ENCODE data around the gene CFAP251. TPM values are rescaled to one million over a fixed set of nuclear protein-coding genes. Genes with fewer than 3 reads are reported as not detected.

The CFAP251 gene
- total RNA-seq, 2 experiments from 2014 or later, result 0.65 to 0.78 TPM

DNA sequence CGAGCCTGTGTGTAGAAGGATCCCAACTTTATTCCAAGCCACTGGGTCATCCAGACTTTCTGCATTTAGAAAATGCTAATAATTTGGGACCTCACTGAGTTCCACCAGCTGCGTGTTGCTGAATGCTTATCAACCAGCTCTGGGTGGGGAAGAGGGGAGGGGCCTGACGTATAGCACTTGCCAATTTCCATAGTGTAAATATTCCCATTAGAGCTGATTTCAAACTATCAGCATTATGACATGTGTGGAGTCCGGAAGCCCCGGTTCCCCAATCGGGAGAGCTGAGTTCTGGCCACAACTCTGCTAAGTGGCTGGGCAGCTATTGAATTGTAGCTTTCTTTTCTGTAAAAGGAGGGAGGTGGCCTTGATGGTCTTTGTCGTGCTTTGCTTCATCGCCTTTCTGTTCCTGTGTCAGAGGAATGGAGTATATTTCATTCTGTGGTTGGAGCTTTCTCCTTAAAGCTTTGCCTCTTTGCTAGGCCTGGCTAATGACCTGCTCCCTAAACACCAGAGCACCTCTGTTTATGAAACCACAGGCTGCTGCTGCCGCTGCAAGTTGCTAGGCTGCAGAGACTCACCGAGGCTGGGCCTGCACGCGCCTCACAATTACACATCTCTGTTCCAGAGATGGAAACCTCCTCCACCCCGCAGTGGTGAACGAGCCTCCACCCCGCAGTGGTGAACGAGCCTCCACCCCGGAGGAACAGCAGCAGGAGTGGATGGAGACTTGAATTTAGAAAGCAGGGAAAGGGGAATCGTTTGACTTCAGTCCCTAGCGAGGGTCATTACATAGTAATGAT, 95.6 kb downstream of the CFAP251 start:
- POLR2A ChIA-PET, result no interaction called here

DNA sequence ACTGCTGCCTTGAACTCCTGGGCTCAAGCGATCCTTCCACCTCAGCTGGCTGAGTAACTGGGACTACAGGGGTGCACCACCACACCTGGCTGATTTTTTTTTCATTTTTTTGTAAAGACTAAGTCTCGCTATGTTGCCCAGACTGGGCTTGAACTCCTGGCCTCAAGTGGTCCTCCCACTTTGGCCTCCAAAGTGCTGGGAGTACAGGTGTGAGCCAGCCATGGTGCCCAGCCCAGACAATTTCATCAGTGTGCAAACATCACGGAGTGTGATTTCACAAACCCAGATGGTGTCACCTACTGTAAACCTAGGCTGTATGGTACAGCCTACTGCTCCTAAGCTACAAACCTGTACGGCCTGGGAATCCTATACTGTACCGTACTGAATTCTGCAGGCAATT, 96.4 kb downstream of the CFAP251 start:
- POLR2A ChIA-PET, result no interaction called here
- CTCF ChIA-PET, result no interaction called here

More for the DNA sequence above, 95.6 kb downstream of the CFAP251 start:
- CTCF ChIA-PET, result interaction anchor here (0.8 kb wide), 1 partner anchor 14 kb away, joined by 3 read pairs; no protein-coding TSS in a partner anchor

DNA sequence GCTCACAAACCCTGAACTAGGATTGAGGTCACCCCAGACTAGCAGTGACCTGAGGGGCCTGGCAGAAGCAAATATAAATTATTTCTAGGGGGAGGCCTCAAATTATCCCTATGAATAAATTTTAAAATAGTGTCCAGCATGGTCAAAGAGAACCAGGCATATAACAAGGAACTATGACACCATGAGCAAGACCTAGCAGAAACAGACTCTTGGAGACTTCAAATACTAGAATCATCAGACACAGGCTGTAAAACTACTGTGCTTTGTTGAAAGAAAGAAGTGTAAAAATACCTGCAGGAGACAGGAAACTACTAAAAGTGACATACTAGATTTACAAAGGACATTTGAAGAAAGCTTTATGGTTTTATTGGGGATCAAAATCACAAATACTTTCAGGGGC, 100.1 kb downstream of the CFAP251 start:
- ChIA-PET POLR2A (no interaction called here), CTCF (interaction anchor here (0.9 kb wide), 1 partner anchor 100 kb away, joined by 3 read pairs; the partner anchor contains the start of gene CFAP251)

DNA sequence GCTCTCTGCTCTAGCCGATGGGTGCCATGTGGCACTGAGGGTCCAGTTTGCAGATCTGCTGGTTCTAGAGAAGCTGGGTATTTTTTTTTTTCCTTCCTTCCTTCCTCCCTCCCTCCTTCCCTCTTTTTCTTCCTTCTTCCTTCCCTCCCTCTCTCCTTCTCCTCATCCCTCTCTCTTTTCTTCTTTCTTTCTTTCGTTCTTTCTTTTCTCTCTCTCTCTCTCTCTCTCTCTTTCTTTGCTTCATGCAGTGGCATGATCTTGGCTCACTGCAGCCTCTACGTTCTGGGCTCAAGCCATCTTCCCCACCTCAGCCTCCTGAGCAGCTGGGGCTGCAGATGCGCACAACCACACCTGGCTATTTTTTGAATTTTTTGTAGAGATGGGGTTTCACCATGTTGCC, 100.5 kb downstream of the CFAP251 start:
- CTCF ChIA-PET, result interaction anchor here (0.9 kb wide), 1 partner anchor 101 kb away, joined by 3 read pairs; the partner anchor contains the start of gene CFAP251

DNA sequence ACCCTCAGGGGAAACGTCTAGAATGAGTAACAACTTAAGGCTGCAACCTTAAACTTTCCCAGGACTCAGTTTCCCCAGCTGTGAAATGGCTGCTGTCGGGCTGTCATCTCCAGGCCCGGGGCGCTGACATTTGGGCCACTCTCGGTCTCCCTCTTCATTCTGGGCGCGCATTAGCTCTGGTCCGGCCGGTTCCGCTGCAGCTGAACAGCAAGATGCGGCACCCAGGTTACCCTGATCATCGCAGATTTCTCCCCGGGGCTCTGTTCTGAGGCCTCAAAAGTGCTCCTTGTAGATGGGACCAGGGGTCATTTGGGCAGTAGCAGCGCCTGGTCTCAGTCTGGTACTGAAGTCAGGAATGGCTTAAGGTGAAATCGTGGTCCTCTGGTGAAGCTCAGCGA, 102.4 kb downstream of the CFAP251 start:
- ChIA-PET CTCF (interaction anchor here (1.4 kb wide), 1 partner anchor 30 kb away, joined by 3 read pairs; no protein-coding TSS in a partner anchor), POLR2A (no interaction called here)

More for the DNA sequence above, 100.5 kb downstream of the CFAP251 start:
- POLR2A ChIA-PET, result no interaction called here

DNA sequence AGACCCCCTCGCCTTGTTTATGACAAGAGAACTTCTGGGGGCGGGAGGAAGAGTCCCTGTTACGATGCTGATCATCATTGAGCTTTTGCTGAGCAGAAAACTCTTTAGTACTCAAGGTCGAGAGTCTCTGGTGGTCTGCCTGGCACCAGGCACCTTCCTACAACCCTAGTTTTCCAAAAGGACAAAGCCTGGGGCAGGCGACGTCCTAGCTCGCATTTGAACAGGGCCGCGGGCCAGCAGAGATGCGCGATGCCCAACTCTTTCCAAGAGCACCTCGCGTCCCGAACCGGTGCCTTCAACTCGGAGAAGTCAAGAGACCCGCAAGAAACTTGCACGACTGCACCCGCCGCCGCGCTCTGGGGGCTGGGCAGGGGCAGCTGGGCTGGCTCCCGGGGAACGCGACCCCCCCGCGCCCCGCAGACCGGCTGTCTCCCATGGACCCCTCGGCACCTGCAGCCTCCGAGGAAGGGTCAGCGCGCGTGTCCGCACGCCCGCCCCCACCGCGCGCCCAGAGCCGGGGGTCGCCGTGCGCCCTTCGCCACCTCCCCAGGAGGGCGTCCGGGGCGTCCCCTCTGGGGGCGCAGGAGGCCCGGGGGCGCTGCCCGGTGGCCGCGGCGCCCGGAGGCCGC, 102.9 kb downstream of the CFAP251 start:
- POLR2A ChIA-PET, result no interaction called here
- CTCF ChIA-PET, result interaction anchor here (1.4 kb wide), 1 partner anchor 30 kb away, joined by 3 read pairs; no protein-coding TSS in a partner anchor

DNA sequence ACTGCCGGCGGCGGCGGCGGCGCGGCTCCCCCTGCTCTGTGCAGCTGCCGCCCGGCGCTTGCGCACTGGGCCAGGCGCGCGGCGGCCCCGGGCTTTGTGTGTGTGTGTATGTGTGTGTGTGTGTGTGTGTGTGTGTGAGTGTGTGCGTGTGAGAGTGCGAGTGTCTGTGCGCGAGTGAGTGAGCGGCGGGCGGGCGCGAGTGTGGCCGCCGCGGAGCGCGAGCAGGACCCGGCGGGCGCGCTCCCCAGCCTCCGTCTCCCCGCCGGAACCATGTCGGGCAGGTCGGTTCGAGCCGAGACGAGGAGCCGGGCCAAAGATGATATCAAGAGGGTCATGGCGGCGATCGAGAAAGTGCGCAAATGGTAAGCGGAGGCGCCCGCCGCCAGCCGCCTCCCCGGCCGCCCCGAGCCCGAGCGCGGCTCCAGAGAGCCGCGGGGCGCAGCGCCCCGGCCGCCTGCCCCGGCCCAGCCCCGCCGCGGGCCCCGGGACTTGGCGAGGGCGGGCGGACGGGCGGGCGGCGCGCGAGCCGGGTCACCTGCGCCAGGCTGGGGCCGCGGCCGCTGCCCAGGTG, 103.5 kb downstream of the CFAP251 start, which contains the start of gene BCL7A:
TSS of gene BCL7A (plus strand) at position 63 of the 571 bp plus-strand sequence. CDS start at position 271, 208 bp downstream.
- ChIA-PET POLR2A (no interaction called here), CTCF (interaction anchor here (1.4 kb wide), 1 partner anchor 31 kb away, joined by 3 read pairs; no protein-coding TSS in a partner anchor)

DNA sequence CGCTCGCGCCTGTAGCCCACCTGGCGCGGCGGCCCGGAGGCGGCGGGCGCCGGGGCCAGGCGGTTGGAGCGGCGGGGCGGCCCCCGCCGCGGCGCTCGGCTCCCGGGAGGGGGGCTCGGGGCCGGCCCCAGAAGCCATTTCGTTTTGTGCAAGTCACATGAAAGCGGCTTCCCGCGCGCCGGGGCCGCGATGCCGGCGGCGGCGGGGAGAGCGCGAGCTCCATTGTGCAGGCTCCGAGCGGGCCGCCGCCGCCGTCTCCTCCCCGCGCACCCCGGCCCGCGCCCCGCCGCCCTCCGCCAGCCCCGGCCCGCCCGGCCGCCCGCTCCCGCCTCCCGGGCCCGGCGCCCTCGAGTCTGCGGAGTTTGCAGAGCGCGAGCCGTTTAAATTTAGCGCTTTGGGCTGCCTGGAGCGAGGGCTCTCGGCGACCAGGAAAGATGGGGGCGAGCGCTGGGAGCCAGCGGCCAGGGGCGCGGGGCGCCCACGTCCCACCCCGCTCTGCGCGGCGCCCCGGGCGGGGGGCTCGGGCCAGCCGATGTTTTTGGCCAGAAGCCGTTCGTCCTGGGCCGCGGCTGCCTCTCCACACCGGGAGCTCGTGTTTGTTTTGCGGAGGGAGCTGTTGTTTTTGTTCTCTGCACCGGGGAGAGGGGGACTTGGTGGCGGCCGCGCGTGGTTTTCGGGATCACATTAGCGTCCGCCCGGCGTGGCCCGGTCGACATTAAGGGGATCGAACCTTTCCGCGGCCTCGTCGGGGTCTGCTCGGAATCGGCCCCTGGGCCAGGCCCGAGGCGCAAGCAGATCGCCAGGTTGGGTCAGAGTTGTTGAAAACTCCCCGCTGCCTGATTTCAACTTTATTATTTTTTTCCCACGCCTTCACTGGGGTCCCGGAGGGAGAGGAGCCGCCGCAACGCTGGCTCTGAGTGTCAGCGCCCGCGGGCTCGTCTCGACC, 104.3 kb downstream of the CFAP251 start:
- CTCF ChIA-PET, result no interaction called here

DNA sequence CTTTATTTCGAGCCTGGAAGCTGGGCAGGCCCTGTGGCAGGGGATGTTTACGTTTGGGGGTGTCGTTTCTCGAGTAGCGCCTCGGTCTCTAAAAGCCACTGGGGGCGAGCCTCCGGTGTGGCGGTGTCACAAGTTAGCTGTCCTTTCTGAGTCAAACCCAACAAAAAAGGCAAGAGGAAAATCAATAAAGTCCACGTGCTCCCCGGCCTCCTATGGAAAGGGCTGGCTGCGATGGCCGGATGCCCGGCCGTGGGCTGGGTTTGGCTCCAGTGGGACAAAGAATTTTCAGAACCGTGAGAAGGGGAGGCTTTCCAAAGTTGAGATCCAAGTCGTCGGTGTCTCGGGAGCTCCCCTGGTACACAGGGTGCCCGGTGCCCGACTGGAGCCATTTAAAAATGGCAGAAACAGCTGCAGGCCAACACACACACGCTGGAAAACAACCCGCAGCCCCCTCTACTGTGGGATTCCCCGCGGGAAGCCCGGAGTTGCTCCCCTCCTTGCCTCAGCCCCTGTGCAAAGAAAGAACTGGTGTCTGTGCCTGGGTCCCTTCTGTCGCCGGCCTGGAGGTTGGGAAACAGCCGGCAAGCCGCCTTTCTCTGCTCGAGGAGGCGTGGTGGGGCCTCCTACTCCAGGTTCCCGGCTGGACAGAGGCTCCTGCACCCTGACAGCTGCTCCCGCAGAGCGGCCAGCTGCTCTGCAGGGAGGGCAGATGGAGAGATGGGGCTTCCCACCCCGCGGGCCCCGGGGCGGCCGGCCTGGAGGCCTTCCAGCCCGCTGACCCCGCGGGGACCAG, 105.1 kb downstream of the CFAP251 start:
- POLR2A ChIA-PET, result interaction anchor here (2.0 kb wide), 1 partner anchor 32 kb away, joined by 13 read pairs; no protein-coding TSS in a partner anchor
- CTCF ChIA-PET, result interaction anchor here (0.7 kb wide), 1 partner anchor 66 kb away, joined by 3 read pairs; no protein-coding TSS in a partner anchor

More for the DNA sequence above, 104.3 kb downstream of the CFAP251 start:
- POLR2A ChIA-PET, result interaction anchor here (2.0 kb wide), 1 partner anchor 31 kb away, joined by 13 read pairs; no protein-coding TSS in a partner anchor

DNA sequence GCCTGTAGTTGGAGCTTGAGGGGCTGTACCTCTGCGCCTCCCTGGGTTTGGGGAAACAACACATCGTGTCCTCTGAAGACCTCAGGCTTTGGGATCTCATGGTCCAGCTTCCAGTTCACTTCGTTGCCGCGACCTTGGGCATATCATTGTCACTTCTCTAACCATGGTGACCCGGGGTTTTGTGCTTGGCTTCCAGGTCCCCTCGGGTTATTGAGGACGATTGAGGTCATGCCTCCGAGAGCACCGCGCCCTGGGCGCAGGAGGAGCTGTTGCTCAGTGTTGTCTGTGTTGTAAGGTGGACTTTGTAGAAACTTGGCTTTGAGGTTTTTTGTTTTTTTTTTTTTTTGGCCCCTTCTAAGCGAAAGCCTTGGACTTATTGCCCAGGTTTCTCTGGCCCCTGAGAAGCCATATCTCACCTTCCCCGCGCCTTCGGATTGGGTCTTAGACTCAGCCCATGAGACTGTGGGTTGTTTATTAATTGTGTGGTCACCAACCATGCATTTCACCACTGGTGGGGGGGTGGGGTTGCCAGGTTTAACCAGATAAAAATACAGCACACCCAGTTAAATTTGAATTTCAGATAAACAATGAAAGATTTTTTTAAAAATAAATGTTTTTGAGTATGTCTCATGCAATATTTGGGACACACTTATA, 105.9 kb downstream of the CFAP251 start:
- CTCF ChIA-PET, result interaction anchor here (0.5 to 0.7 kb wide), 2 partner anchors 65 to 317 kb away, joined by 3 read pairs; no protein-coding TSS in a partner anchor
- POLR2A ChIA-PET, result interaction anchor here (0.6 to 2.0 kb wide), 2 partner anchors 15 to 32 kb away, joined by 3 to 13 read pairs; no protein-coding TSS in a partner anchor

DNA sequence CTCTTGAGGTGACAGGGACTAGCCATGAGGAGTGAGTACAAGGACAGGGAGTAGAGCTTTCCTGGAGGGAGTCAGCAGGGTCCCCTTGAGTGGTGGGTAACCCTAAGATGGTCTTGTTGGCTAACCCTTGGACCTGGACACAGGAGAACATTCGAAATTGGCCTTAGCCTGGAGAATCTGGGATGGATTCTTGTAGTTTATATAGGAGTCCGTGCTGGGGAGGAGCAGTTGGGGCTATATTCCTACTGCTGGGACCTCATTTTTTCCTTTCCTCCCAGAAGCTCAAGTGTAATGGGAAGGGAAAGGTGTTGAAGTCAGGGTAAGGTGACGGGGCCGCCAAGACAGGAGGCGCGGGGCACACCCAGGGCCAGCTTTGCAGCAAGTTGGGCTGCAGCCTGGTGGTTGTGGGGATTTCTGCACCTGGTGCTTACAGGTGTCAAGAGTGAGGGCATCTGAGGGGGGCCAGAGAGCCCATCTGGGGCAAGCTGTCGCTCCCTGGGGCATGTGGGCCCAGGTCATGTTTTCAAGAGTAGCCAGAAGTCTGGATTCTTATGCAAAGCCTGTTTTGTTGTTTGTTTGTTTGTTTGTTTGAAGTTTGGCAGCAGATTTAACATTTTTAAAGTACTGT, 108.4 kb downstream of the CFAP251 start:
- ChIA-PET CTCF (interaction anchor here (0.7 to 1.2 kb wide), 3 partner anchors 48 to 109 kb away, joined by 3 read pairs; partner anchors contain the start of gene CFAP251), POLR2A (interaction anchor here (0.6 kb wide), 1 partner anchor 114 kb away, joined by 3 read pairs; no protein-coding TSS in a partner anchor)

DNA sequence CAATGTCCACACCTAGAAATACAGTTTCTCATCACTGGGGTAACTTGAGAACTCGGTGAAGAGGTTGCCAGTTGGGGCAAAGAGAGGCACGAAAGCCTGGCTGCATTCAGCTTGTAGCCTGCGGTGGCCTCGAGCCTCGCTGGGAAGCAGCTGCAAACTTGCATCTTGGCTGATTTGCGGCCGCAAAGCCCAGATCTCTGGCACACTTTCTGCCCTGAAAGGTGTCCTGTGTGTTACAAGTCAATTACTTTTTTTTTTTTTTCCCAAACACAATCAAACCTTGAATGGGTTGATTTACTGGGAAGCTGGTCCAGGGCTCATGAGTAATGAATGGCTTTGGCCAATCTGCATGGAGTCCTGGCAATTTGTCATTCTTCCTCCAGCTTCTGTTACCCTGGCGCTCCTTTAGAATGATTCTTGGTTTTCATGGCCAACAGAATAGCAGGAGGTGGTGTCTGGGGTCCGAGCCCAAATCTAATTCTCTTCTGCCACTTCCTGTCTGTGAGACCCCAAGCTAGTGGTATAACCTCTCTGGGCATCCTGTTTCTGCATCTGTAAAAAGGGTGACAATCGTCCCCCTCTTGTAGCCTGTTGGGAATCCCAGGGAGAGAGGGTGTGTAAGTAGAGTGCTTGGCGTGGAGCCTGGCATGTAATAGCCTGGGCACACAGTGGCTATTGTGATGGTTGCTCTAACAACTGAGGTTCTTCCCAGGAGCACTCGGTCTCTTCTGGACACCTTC, 109.9 kb downstream of the CFAP251 start:
- ChIA-PET CTCF (interaction anchor here (0.5 to 1.5 kb wide), 5 partner anchors 8 to 140 kb away, joined by 3 to 4 read pairs (median 4); partner anchors contain the start of gene PSMD9), POLR2A (interaction anchor here (0.6 to 0.7 kb wide), 3 partner anchors 54 to 349 kb away, joined by 3 to 5 read pairs (median 4); no protein-coding TSS in a partner anchor)

DNA sequence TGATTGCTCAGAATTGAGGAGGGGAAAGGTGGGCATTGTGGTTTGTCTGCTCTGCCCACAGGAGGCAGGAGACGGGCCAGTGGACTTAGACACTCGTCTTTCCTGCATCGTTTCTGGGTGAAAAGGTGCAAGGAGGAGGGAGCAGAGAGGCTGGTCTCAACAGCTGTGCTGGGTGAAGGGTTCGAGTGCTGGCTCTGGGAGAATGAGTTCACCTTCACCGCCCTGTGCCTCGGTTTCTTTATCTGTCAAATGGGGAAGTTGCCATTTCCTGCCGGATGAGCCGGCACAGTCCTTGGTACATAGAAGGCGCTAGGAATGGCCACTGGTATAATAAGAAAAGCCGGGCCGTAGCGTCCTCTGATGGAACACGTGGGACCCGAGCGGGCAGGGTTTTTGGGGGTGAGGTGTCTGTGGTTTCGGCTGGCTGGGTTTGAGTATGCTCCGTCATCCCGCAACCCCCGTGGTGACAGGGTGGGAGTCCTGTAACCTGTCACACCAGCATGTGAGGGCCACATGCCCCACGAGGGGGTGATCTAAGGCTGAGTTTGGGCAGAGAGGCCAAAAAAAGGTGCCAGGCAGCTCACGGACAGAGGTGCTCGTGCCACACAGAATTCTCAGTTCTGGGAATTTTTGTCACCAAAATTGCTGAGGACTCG, 110.6 kb downstream of the CFAP251 start:
- CTCF ChIA-PET, result interaction anchor here (0.8 to 1.5 kb wide), 5 partner anchors 14 to 338 kb away, joined by 3 to 4 read pairs (median 3); partner anchors contain the start of gene PSMD9
- POLR2A ChIA-PET, result interaction anchor here (0.5 to 0.7 kb wide), 2 partner anchors 53 to 102 kb away, joined by 4 to 8 read pairs; no protein-coding TSS in a partner anchor

DNA sequence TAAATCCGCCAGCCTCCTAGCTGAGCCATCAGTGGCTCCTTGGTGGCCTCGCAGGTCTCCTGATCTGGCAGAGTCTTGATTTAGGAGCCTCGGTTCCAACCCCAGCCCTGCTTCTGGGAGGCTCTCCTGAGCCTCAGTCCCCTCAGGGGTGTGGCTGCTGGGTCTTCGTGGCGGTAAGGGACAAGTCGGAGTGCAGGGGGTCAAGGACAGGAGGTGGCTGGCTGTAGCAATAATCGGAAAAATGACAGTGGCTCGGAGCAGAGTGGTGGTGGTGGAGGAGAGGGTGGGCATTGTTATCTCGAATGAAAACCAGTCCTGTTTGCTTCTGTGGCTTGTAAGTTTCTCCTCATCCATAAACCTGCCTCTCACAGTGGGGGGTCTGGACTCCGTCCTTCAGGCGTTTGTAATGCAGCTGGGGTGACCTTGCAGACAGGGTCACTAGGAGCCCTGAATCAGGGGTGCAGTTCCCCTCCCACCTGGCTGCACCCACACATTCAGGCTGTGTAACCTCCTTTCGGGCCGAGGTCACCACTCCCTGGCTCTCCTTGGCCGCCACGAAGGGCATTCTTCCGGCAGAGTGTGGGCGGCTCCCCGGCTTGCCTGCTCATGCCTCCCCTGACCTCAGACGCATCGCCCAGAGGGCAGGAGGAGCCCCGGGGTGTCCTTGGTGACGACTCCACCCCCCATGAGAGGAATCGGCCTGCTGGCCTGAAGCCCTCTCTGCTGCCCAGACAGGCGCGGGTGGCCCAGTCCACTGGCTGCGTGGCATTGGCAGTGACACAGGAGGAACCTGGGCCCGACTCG, 111.4 kb downstream of the CFAP251 start:
- ChIA-PET CTCF (interaction anchor here (0.6 to 1.0 kb wide), 3 partner anchors 13 to 337 kb away, joined by 3 to 4 read pairs (median 3); no protein-coding TSS in a partner anchor), POLR2A (no interaction called here)
